WI38 (cell line): Measurements from ENCODE around the gene SYNDIG1.

Source experiments
- H3K4me3 ChIP-seq: 2 replicates; pipeline ENCODE4 v1.5.1; 2011; ENCODE audit warnings: low read depth, mild to moderate bottlenecking, control low read depth, low read length
- CTCF ChIP-seq: IDR thresholded peaks from 2 replicates; pipeline ENCODE4 v1.5.1; 2012; ENCODE audit warnings: low read depth, mild to moderate bottlenecking, control low read depth, low read length

Gene SYNDIG1

GRCh38 chr20:24574307-24574706 is 104.9 kb downstream of the SYNDIG1 start:
- no peak for TF ChIP-seq CTCF
- H3K4me3 ChIP-seq, result no peak overlapping the region

- no peak overlapping the region for H3K4me3 ChIP-seq
- no peak for TF ChIP-seq CTCF
Measured at GRCh38 chr20:24574797-24575196, 105.4 kb downstream of the SYNDIG1 start.

- no peak for TF ChIP-seq CTCF
- no peak overlapping the region for H3K4me3 ChIP-seq
Measured at GRCh38 chr20:24575811-24576210, 106.4 kb downstream of the SYNDIG1 start.

GRCh38 chr20:24576447-24576846 is 107.0 kb downstream of the SYNDIG1 start:
- no peak overlapping the region for H3K4me3 ChIP-seq
- TF ChIP-seq CTCF, result no peak

- no peak overlapping the region for H3K4me3 ChIP-seq
Measured at GRCh38 chr20:24577271-24577909, 108.0 kb downstream of the SYNDIG1 start.

GRCh38 chr20:24578567-24579415 is 109.4 kb downstream of the SYNDIG1 start:
- TF ChIP-seq CTCF, result no peak

More at GRCh38 chr20:24577271-24577909, 108.0 kb downstream of the SYNDIG1 start:
- TF ChIP-seq CTCF, result no peak

GRCh38 chr20:24579475-24579874 is 110.0 kb downstream of the SYNDIG1 start:
- no peak overlapping the region for H3K4me3 ChIP-seq
- no peak for TF ChIP-seq CTCF

More at GRCh38 chr20:24578567-24579415, 109.4 kb downstream of the SYNDIG1 start:
- H3K4me3 ChIP-seq, result no peak overlapping the region
